ENCODE results near the gene SLC30A2. TPM values are rescaled to one million over a fixed set of nuclear protein-coding genes. Genes with fewer than 3 reads are reported as not detected.

Gene SLC30A2
- total RNA-seq, 4 donors from 2014 or later = 0.14 TPM; not detected in 3

GRCh38 chr1:26092422-26092821, 46.5 kb upstream of the SLC30A2 start:
- no peak for DNase-seq
- 67% methylated on average over 7 of the region's 7 CpGs; no CpG with 5 or more reads in 1 of the 2 donors for WGBS, 2 donors (ENCODE audit: low coverage in 1 of 2)
- intact Hi-C loops (cut with DNase I; ENCODE audit: low total_unique reads) = no loop called here
- Histone ChIP-seq H3K4me3 (no peak overlapping the region), H3K27me3 (peaks cover 42% of the 10 kb centered on the region), H3K36me3 (no peaks in the 10 kb centered on the region), H3K9me3 (no peaks in the 10 kb centered on the region), H3K4me1 (no peaks in the 10 kb centered on the region), H3K27ac (no peak overlapping the region)
- in situ Hi-C loops (cut with MboI; ENCODE audit: low pct_ligation_motif_present in 1 of 4, low pct_unique_long_range_greater_than_20kb in 1 of 4, low sequenced_read_pairs in 3 of 4) = no loop called here
- TF ChIP-seq EP300 (IDR thresholded peaks at IDR 0.05; ENCODE audit: low read depth) (no peak), CTCF (IDR thresholded peaks at IDR 0.05) (no peak), POLR2A (IDR thresholded peaks at IDR 0.05) (no peak), POLR2AphosphoS5 (IDR thresholded peaks at IDR 0.05) (no peak)

- Histone ChIP-seq H3K27ac (no peak overlapping the region), H3K9me3 (no peaks in the 10 kb centered on the region), H3K27me3 (peaks cover 42% of the 10 kb centered on the region), H3K4me1 (no peaks in the 10 kb centered on the region), H3K36me3 (no peaks in the 10 kb centered on the region), H3K4me3 (no peak overlapping the region)
- TF ChIP-seq CTCF (IDR thresholded peaks at IDR 0.05) (no peak), EP300 (IDR thresholded peaks at IDR 0.05; ENCODE audit: low read depth) (no peak), POLR2AphosphoS5 (IDR thresholded peaks at IDR 0.05) (no peak), POLR2A (IDR thresholded peaks at IDR 0.05) (no peak)
- intact Hi-C loops (cut with DNase I; ENCODE audit: low total_unique reads) = no loop called here
- in situ Hi-C loops (cut with MboI; ENCODE audit: low pct_ligation_motif_present in 1 of 4, low pct_unique_long_range_greater_than_20kb in 1 of 4, low sequenced_read_pairs in 3 of 4) = no loop called here
- 77 to 87% methylated on average over 3 of the region's 3 CpGs for WGBS, 2 donors (ENCODE audit: low coverage in 1 of 2)
- no peak for DNase-seq
Measured at GRCh38 chr1:26090893-26091292, 45.0 kb upstream of the SLC30A2 start.

GRCh38 chr1:26089125-26089524, 43.2 kb upstream of the SLC30A2 start:
- Histone ChIP-seq H3K4me1 (no peaks in the 10 kb centered on the region), H3K36me3 (no peaks in the 10 kb centered on the region), H3K4me3 (no peak overlapping the region), H3K9me3 (no peaks in the 10 kb centered on the region), H3K27me3 (peaks cover 51% of the 10 kb centered on the region), H3K27ac (no peak overlapping the region)
- no peak for DNase-seq
- 90 to 94% methylated on average over 3 of the region's 3 CpGs for WGBS, 2 donors (ENCODE audit: low coverage in 1 of 2)
- TF ChIP-seq CTCF (IDR thresholded peaks at IDR 0.05) = no peak
- TF ChIP-seq EP300 (IDR thresholded peaks at IDR 0.05; ENCODE audit: low read depth) = no peak
- TF ChIP-seq POLR2AphosphoS5 (IDR thresholded peaks at IDR 0.05) = no peak
- TF ChIP-seq POLR2A (IDR thresholded peaks at IDR 0.05) = no peak
- in situ Hi-C loops (cut with MboI; ENCODE audit: low pct_ligation_motif_present in 1 of 4, low pct_unique_long_range_greater_than_20kb in 1 of 4, low sequenced_read_pairs in 3 of 4) = no loop called here
- intact Hi-C loops (cut with DNase I; ENCODE audit: low total_unique reads) = no loop called here

GRCh38 chr1:26084844-26085243, 38.9 kb upstream of the SLC30A2 start:
- no peaks in the 10 kb centered on the region for H3K4me1 ChIP-seq
- no peaks in the 10 kb centered on the region for H3K36me3 ChIP-seq
- in situ Hi-C loops (cut with MboI; ENCODE audit: low pct_ligation_motif_present in 1 of 4, low pct_unique_long_range_greater_than_20kb in 1 of 4, low sequenced_read_pairs in 3 of 4) = no loop called here
- DNase-seq = no peak
- intact Hi-C loops (cut with DNase I; ENCODE audit: low total_unique reads) = no loop called here
- H3K4me3 ChIP-seq = no peak overlapping the region
- TF ChIP-seq POLR2A (IDR thresholded peaks at IDR 0.05) (no peak), CTCF (IDR thresholded peaks at IDR 0.05) (no peak), POLR2AphosphoS5 (IDR thresholded peaks at IDR 0.05) (no peak), EP300 (IDR thresholded peaks at IDR 0.05; ENCODE audit: low read depth) (no peak)
- WGBS, 2 donors (ENCODE audit: low coverage in 1 of 2) = 75 to 83% methylated on average over 2 of the region's 2 CpGs
- peaks cover 21% of the 10 kb centered on the region for H3K27me3 ChIP-seq
- H3K9me3 ChIP-seq = no peaks in the 10 kb centered on the region
- no peak overlapping the region for H3K27ac ChIP-seq

Data from transverse colon (tissue), 4 donors.